ENCODE results near the gene NAV1. TPM values are rescaled to one million over a fixed set of nuclear protein-coding genes. Genes with fewer than 3 reads are reported as not detected.

The NAV1 gene
- total and polyA plus RNA-seq, 2 experiments from 2014 or later, result 22.7 to 37.4 TPM

DNA sequence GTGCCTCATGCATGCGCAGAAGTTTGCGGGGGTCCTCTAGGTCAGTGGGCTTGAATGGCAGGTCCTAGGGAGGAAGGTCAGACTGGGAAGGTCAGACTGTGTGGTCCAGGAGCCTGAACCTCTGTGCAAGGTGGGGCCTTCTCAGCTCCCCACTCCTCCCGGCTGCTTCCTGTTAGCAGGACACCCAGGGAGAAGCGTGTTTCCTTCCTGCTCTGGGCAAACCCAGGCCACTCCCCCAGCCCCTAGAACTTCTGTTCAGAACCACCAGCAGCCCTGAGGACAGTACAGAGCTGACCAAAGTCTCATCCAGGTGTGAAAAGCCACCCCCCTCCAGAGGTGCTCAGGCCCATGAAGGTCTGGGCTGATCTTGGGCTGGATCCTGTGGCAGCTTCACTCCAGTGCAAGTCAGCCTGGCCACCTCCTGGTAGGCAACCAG is 29.9 kb downstream of the NAV1 start (continued):
- TF ChIP-seq REST (IDR thresholded peaks at IDR 0.05; ENCODE audit: unreplicated experiment) (no peak), ZNF114 (CRISPR knock-in tag; IDR thresholded peaks at IDR 0.05) (no peak)

DNA sequence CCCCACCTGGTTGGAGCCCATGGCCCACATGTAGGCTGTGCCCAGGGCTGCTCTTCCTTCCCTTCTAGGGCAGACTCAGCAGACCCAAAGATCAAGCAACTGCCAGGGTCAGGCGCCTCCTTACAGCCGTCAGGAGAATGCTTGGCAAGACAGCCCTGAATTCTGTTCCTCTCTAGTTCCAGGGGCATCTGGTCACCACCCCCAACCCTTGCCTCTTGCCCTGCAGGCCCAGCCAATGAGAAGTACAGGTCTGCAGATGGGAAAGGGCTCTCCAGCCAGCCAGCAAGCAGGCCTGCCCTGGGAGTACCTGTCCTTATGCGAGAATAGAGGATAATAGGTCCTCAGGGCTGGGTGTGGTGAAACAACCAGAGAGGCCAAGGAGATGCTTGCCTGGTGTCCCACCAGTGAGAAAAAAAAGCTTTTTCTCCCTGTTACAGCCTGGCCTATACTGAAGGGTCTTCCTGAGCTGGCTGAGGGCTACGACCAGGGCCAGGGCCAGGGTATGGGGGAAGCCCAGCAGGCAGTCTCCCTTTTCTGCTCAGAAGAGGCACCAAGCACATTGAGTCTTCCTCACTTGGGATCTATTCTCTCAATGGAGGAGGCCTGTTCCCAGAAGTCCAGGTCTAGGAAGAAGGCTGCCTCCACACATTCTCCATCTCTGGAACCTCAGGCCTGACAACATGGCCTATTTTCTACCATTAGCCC is 31.4 kb downstream of the NAV1 start:
- Mint-ChIP-seq H3K4me3 (no peak overlapping the region), H3K4me1 (peaks cover 21% of the 10 kb centered on the region), H3K27ac (no peak overlapping the region), H3K36me3 (ENCODE audit: low read depth) (no peaks in the 10 kb centered on the region), H3K27me3 (ENCODE audit: insufficient read depth, low read depth, poor library complexity) (peaks cover 2% of the 10 kb centered on the region), H3K9me3 (no peaks in the 10 kb centered on the region)
- Histone ChIP-seq H3F3A (replicated peaks; ENCODE audit: low read depth) (no peaks in the 10 kb centered on the region), H3K79me2 (replicated peaks; ENCODE audit: insufficient read depth) (no peaks in the 10 kb centered on the region), H3K4me3 (no peak overlapping the region), H3K9me2 (ENCODE audit: insufficient read depth) (no peaks in the 10 kb centered on the region), H3K36me3 (ENCODE audit: insufficient read depth) (no peaks in the 10 kb centered on the region), H3K27me3 (ENCODE audit: insufficient read depth) (no peaks in the 10 kb centered on the region), H4K20me1 (replicated peaks; ENCODE audit: insufficient read depth) (no peaks in the 10 kb centered on the region), H3K27ac (ENCODE audit: low read depth) (no peak overlapping the region), H3K4me1 (ENCODE audit: insufficient read depth) (no peaks in the 10 kb centered on the region), H3K4me2 (no peak overlapping the region), H2AFZ (no peak overlapping the region)
- no peak for TF ChIP-seq CREB1 (CRISPR knock-in tag; IDR thresholded peaks at IDR 0.05; ENCODE audit: low read depth)
- no peak for TF ChIP-seq ZNF114 (CRISPR knock-in tag; IDR thresholded peaks at IDR 0.05)
- no peak for TF ChIP-seq EZH2phosphoT487 (IDR thresholded peaks at IDR 0.05; ENCODE audit: unreplicated experiment)
- DNase-seq (ENCODE audit: low spot score), result no peak
- peak; percentile 46 for ATAC-seq

GRCh38 chr1:201570886-201571624 is 32.1 kb downstream of the NAV1 start:
- Mint-ChIP-seq H3K27me3 (ENCODE audit: insufficient read depth, low read depth, poor library complexity) (peaks cover 2% of the 10 kb centered on the region), H3K27ac (0 out of 2 replicates have a peak overlapping the region, but pooled peaks have one; percentile 51), H3K4me1 (peaks cover 17% of the 10 kb centered on the region), H3K36me3 (ENCODE audit: low read depth) (no peaks in the 10 kb centered on the region), H3K4me3 (no peak overlapping the region), H3K9me3 (no peaks in the 10 kb centered on the region)
- H2AFZ ChIP-seq, result no peak overlapping the region
- no peak overlapping the region for H3K27ac ChIP-seq (ENCODE audit: low read depth)
- no peaks in the 10 kb centered on the region for H3F3A ChIP-seq (replicated peaks; ENCODE audit: low read depth)
- TF ChIP-seq ETS1 (IDR thresholded peaks at IDR 0.05) (no peak), REST (IDR thresholded peaks at IDR 0.05; ENCODE audit: unreplicated experiment) (no peak), STAT1 (IDR thresholded peaks at IDR 0.05; ENCODE audit: unreplicated experiment) (no peak), NANOG (IDR thresholded peaks at IDR 0.05; ENCODE audit: borderline replicate concordance) (no peak), ZNF331 (CRISPR knock-in tag; IDR thresholded peaks at IDR 0.05; ENCODE audit: low read depth) (no peak), POLR2AphosphoS5 (IDR thresholded peaks at IDR 0.05; ENCODE audit: low read depth) (no peak), CREB1 (CRISPR knock-in tag; IDR thresholded peaks at IDR 0.05; ENCODE audit: low read depth) (no peak)
- TF ChIP-seq, protein P1, sequence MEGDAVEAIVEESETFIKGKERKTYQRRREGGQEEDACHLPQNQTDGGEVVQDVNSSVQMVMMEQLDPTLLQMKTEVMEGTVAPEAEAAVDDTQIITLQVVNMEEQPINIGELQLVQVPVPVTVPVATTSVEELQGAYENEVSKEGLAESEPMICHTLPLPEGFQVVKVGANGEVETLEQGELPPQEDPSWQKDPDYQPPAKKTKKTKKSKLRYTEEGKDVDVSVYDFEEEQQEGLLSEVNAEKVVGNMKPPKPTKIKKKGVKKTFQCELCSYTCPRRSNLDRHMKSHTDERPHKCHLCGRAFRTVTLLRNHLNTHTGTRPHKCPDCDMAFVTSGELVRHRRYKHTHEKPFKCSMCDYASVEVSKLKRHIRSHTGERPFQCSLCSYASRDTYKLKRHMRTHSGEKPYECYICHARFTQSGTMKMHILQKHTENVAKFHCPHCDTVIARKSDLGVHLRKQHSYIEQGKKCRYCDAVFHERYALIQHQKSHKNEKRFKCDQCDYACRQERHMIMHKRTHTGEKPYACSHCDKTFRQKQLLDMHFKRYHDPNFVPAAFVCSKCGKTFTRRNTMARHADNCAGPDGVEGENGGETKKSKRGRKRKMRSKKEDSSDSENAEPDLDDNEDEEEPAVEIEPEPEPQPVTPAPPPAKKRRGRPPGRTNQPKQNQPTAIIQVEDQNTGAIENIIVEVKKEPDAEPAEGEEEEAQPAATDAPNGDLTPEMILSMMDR (conservative IDR thresholded peaks at IDR 0.05; ENCODE audit: low read depth in 2 of 2), result no peak
- ATAC-seq (no peak), DNase-seq (ENCODE audit: low spot score) (no peak)
- H3K4me3 ChIP-seq, result no peak overlapping the region
- no peaks in the 10 kb centered on the region for H4K20me1 ChIP-seq (replicated peaks; ENCODE audit: insufficient read depth)
- no peaks in the 10 kb centered on the region for H3K27me3 ChIP-seq (ENCODE audit: insufficient read depth)
- no peaks in the 10 kb centered on the region for H3K36me3 ChIP-seq (ENCODE audit: insufficient read depth)
- no peaks in the 10 kb centered on the region for H3K79me2 ChIP-seq (replicated peaks; ENCODE audit: insufficient read depth)
- H3K4me2 ChIP-seq, result no peak overlapping the region
- H3K9me2 ChIP-seq (ENCODE audit: insufficient read depth), result no peaks in the 10 kb centered on the region
- H3K4me1 ChIP-seq (ENCODE audit: insufficient read depth), result no peaks in the 10 kb centered on the region
